H1 (cell line): ENCODE measurements around the gene CDC42EP5.

Experiments
- BCL11A ChIP-seq, 2 experiments: IDR thresholded peaks; one replicate each; pipeline ENCODE4 v1.6.1; 2011; ENCODE audit warnings: low read depth in 2 of 2, low read length in 2 of 2, mild to moderate bottlenecking in 2 of 2
- BRCA1 ChIP-seq: IDR thresholded peaks from 2 replicates; pipeline ENCODE4 v1.6.1; 2012; ENCODE audit warnings: low read depth, low read length, improper control_type of control experiment
- CEBPB ChIP-seq: IDR thresholded peaks from 2 replicates; pipeline ENCODE4 v1.6.1; 2012; ENCODE audit warnings: low read depth, low read length
- CREB1 ChIP-seq: IDR thresholded peaks from 2 replicates; pipeline ENCODE4 v1.6.1; 2012; ENCODE audit warnings: inconsistent platforms
- CTCF ChIP-seq, 3 experiments: IDR thresholded peaks; 1 replicate in 2 of 3; 2 replicates in 1 of 3; pipeline versions ENCODE4 v1.5.1 to v1.6.1; 2011; ENCODE audit warnings: low read length in 3 of 3, mild to moderate bottlenecking in 3 of 3, inconsistent platforms in 2 of 3, low read depth in 1 of 3, moderate library complexity in 1 of 3; ENCODE audit not compliant: insufficient read depth in 1 of 3; ENCODE audit errors: control extremely low read depth in 1 of 3
- POLR2AphosphoS5 ChIP-seq: IDR thresholded peaks from 2 replicates; pipeline ENCODE4 v1.6.1; 2011; ENCODE audit warnings: low read depth, low read length
- SIN3A ChIP-seq, 2 experiments: IDR thresholded peaks in 1 of 2; conservative IDR thresholded peaks in 1 of 2; 2 replicates each; pipeline ENCODE4 v1.6.1; 2011 to 2012; ENCODE audit warnings: low read length in 2 of 2, improper control_type of control experiment in 1 of 2, low read depth in 1 of 2, mild to moderate bottlenecking in 1 of 2
- SP1 ChIP-seq: IDR thresholded peaks from 2 replicates; pipeline ENCODE4 v1.6.1; 2011; ENCODE audit warnings: low read depth, low read length
- SUZ12 ChIP-seq: fragments of 200-600 bp; sonication (generic); IDR thresholded peaks from 2 replicates; pipeline ENCODE4 v1.6.1; 2012; ENCODE audit warnings: mild to moderate bottlenecking, inconsistent platforms, low read length, moderate library complexity, mixed read lengths

- TF ChIP-seq BCL11A (IDR thresholded peaks at IDR 0.05; ENCODE audit: low read depth in 2 of 2, low read length in 2 of 2) (no peak), CTCF (IDR thresholded peaks at IDR 0.05; ENCODE audit: control extremely low read depth in 1 of 3, insufficient read depth in 1 of 3, low read depth in 1 of 3, low read length in 3 of 3) (no peak), BRCA1 (no peak), CREB1 (no peak), POLR2AphosphoS5 (no peak), SIN3A (conservative IDR thresholded peaks at IDR 0.05 in 1 of 2, IDR thresholded peaks at IDR 0.05 in 1 of 2; ENCODE audit: low read depth in 1 of 2, low read length in 2 of 2) (no peak), SP1 (no peak), SUZ12 (no peak), CEBPB (no peak)
Measured at GRCh38 chr19:54429176-54429495, 44.0 kb downstream of the CDC42EP5 start.
